T-helper 2 cell treated with Interferon-gamma antibody and Interleukin-4, amounts not matched to agents 5 μg/mL and 100 μg/mL, for 36 hours (primary cell): ENCODE results near the gene SSBP3.

Source experiments
- DNase-seq: peaks from one replicate; pipeline ENCODE4 v3.0.0; 2021; ENCODE audit warnings: low spot score
- H3K27ac Mint-ChIP-seq: one replicate; pipeline ENCODE4 v1.8.0; 2021; ENCODE audit warnings: mild to moderate bottlenecking, mixed read lengths
- H3K27me3 Mint-ChIP-seq: one replicate; pipeline ENCODE4 v1.8.0; 2021; ENCODE audit warnings: low read depth, mixed read lengths
- H3K36me3 Mint-ChIP-seq: one replicate; pipeline ENCODE4 v1.8.0; 2021; ENCODE audit warnings: low read depth, mixed read lengths
- H3K4me1 Mint-ChIP-seq: one replicate; pipeline ENCODE4 v1.8.0; 2021; ENCODE audit warnings: low read depth, mixed read lengths
- H3K4me3 Mint-ChIP-seq: one replicate; pipeline ENCODE4 v1.8.0; 2022; ENCODE audit warnings: mild to moderate bottlenecking, moderate library complexity, mixed read lengths
- H3K9me3 Mint-ChIP-seq: one replicate; pipeline ENCODE4 v1.8.0; 2021; ENCODE audit warnings: mixed read lengths

Gene SSBP3

DNA sequence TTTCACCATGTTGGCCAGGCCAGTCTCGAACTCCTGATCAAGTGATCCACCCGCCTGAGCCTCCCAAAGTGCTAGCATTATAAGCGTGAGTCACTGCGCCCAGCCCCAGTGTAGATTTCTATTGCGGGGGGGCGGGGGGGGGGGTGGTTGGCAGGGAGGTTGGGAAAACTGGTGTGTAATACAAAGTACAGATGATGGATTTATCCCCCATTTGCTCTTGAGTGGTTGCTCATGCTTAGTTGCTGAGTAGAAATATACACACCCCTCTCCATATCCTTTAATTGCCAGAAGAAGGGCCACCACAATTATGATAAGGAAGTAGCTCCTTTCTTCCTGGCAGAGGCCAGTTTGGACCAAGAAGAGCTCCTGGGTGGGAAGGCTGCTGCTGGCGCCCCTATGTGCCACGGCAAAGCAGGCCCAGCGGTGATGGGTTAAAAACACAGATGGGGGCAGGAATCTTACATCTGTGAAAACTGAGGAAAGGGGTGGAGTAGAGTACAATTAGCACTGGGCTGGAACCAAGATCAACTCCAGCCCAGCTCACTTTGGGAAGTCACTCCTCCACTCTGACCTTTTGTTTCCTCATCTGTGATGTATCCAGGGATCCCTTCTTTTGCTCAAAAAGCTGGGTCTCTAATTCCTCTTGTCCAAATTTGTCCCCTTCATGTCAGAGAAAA, 151.0 kb downstream of the SSBP3 start:
- no peaks in the 10 kb centered on the region for H3K36me3 Mint-ChIP-seq
- H3K4me3 Mint-ChIP-seq, result no peak overlapping the region
- H3K27ac Mint-ChIP-seq, result no peak overlapping the region
- H3K27me3 Mint-ChIP-seq, result no peaks in the 10 kb centered on the region
- no peaks in the 10 kb centered on the region for H3K4me1 Mint-ChIP-seq
- DNase-seq, result no peak
- H3K9me3 Mint-ChIP-seq, result no peaks in the 10 kb centered on the region

DNA sequence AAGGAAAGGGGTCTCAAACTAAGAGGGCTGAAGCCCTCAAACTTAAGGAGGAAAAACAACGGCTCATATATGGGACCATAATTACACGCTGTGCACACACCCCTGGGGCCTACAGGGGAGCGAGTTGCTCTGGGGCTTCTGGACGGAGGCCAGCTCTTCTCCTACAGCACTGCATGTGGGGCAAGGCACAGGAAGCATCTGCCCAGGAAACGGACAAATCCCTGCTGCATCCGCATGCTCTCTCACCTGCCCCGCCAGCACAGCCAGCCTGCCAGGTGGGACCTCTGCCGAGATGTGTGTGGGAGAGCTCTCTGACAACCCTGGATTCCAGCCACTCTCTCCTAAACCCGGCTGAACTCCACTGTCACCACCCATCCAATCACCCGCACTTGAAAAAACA, 152.1 kb downstream of the SSBP3 start:
- Mint-ChIP-seq H3K9me3 (no peaks in the 10 kb centered on the region), H3K27me3 (no peaks in the 10 kb centered on the region), H3K4me3 (no peak overlapping the region), H3K36me3 (no peaks in the 10 kb centered on the region), H3K4me1 (no peaks in the 10 kb centered on the region), H3K27ac (no peak overlapping the region)
- DNase-seq, result no peak

DNA sequence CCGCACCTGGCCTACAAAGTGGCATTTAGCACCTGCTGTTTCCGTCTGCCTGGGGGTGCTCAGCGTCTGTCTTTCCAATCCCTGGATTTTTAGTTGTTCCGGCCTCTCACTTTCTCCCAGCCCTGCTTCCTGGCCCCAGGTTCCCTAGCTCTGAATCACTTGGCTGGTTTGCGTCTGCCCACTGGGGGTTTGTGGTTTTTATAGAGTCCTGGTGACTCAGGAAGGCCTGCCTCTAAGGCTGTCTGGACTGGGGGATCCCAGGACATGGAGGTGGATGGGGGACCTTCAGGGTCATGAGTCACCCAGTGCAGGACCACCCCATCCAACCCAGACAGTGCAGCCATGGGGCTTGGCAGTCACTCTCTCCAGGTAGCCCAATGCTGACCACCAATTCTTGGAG, 152.7 kb downstream of the SSBP3 start:
- no peaks in the 10 kb centered on the region for H3K9me3 Mint-ChIP-seq
- H3K36me3 Mint-ChIP-seq, result no peaks in the 10 kb centered on the region
- no peak for DNase-seq
- H3K27ac Mint-ChIP-seq, result no peak overlapping the region
- H3K4me3 Mint-ChIP-seq, result no peak overlapping the region
- no peaks in the 10 kb centered on the region for H3K27me3 Mint-ChIP-seq
- H3K4me1 Mint-ChIP-seq, result no peaks in the 10 kb centered on the region

DNA sequence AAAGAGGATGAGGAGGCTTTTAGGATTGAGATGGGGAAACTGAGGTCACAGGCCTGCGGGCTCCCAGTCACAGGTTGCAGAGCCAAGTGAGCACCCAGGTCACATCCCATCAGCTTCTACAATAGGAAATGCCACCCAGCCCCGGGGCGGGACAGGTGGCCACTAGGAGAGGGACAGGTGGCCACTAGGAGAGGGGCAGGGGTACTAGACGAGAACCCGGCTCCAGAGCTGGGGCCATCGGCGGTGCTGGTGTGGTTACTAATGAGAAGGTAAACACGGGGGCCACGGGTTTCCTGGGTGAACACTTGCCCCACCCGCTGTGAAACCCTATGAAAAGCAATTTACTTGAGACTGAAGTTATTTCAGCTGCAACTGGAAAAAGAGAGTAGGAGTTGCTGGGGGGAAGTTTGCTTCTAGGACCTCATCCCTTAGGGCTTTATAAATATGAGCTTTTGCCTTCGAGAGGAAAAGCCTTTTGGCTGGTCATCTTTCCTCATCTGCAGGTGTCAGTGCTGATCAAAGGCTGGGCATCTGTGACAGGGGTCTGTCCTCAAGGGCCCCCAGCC, 153.7 kb downstream of the SSBP3 start:
- H3K4me3 Mint-ChIP-seq, result no peak overlapping the region
- no peaks in the 10 kb centered on the region for H3K9me3 Mint-ChIP-seq
- H3K27me3 Mint-ChIP-seq, result no peaks in the 10 kb centered on the region
- no peaks in the 10 kb centered on the region for H3K36me3 Mint-ChIP-seq
- H3K4me1 Mint-ChIP-seq, result no peaks in the 10 kb centered on the region
- no peak overlapping the region for H3K27ac Mint-ChIP-seq
- no peak for DNase-seq

DNA sequence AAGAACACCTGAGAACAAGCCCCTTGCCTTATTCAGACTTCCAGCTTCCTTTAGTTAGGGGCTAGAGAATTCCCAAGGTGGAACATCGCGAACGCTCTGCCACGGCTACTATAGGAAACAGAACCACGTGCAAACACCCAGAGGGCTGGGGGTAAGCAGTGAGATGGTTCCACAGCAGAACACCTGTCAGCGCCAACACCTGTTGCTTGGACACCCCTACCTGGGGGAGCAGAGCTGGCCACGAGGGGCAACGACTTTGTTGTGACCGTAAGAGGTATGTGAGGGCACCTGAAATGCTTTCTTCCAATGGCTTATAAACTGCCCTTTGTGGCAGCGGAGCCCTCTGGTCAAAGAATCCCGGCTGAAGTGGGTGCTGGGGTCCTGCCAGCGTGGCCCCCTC, 155.5 kb downstream of the SSBP3 start:
- no peaks in the 10 kb centered on the region for H3K36me3 Mint-ChIP-seq

GRCh38 chr1:54249819-54250435, 156.3 kb downstream of the SSBP3 start:
- Mint-ChIP-seq H3K36me3 (no peaks in the 10 kb centered on the region), H3K27ac (no peak overlapping the region), H3K4me1 (no peaks in the 10 kb centered on the region)

More for the DNA sequence above, 155.5 kb downstream of the SSBP3 start:
- Mint-ChIP-seq H3K9me3 (no peaks in the 10 kb centered on the region), H3K27me3 (no peaks in the 10 kb centered on the region), H3K4me3 (no peak overlapping the region), H3K4me1 (no peaks in the 10 kb centered on the region), H3K27ac (no peak overlapping the region)
- no peak for DNase-seq

GRCh38 chr1:54248966-54249365, 157.2 kb downstream of the SSBP3 start:
- Mint-ChIP-seq H3K4me1 (no peaks in the 10 kb centered on the region), H3K4me3 (no peak overlapping the region), H3K36me3 (no peaks in the 10 kb centered on the region), H3K27ac (no peak overlapping the region), H3K27me3 (no peaks in the 10 kb centered on the region), H3K9me3 (no peaks in the 10 kb centered on the region)
- no peak for DNase-seq

More at GRCh38 chr1:54249819-54250435, 156.3 kb downstream of the SSBP3 start:
- Mint-ChIP-seq H3K27me3 (no peaks in the 10 kb centered on the region), H3K9me3 (no peaks in the 10 kb centered on the region), H3K4me3 (no peak overlapping the region)
- no peak for DNase-seq

DNA sequence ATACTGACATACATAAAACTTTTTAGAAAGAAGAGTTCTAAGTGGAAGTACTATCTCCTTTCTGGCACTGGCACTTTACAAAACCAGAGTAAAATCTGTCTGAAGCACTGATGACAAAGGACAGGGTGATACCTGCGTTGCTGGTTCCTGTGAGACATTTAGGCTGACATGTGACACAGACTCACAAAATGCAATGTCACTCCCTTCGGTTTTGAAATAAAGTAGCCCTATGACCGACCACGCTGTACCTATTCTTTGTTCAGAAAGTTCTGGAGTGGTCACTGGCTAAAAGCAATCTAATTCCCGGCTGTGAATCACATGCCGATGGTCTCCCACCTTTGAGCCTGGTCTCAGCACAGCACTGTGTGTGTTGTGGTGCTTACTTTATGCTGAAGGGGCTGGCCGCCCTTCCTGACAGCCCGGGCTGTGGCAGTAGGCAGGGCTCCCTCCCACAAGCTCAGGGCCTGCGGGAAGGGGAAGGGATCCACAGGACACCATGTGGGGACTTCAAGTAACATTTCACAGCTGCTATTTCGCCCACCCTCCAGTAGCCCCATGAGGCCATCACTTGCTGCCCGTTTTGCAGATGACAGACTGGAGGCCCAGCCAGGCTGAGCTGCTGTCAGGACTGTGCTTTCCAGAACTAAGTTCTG, 158.2 kb downstream of the SSBP3 start:
- H3K4me1 Mint-ChIP-seq, result no peaks in the 10 kb centered on the region
- no peaks in the 10 kb centered on the region for H3K27me3 Mint-ChIP-seq
- H3K4me3 Mint-ChIP-seq, result no peak overlapping the region
- H3K36me3 Mint-ChIP-seq, result peaks cover 3% of the 10 kb centered on the region
- no peak overlapping the region for H3K27ac Mint-ChIP-seq
- no peak for DNase-seq
- H3K9me3 Mint-ChIP-seq, result no peaks in the 10 kb centered on the region

- peaks cover 7% of the 10 kb centered on the region for H3K36me3 Mint-ChIP-seq
- no peaks in the 10 kb centered on the region for H3K27me3 Mint-ChIP-seq
- H3K27ac Mint-ChIP-seq, result peak overlapping the region; percentile 63
- no peaks in the 10 kb centered on the region for H3K4me1 Mint-ChIP-seq
- no peak for DNase-seq
- no peak overlapping the region for H3K4me3 Mint-ChIP-seq
- no peaks in the 10 kb centered on the region for H3K9me3 Mint-ChIP-seq
Observed at GRCh38 chr1:54246116-54246721, 160.0 kb downstream of the SSBP3 start.

DNA sequence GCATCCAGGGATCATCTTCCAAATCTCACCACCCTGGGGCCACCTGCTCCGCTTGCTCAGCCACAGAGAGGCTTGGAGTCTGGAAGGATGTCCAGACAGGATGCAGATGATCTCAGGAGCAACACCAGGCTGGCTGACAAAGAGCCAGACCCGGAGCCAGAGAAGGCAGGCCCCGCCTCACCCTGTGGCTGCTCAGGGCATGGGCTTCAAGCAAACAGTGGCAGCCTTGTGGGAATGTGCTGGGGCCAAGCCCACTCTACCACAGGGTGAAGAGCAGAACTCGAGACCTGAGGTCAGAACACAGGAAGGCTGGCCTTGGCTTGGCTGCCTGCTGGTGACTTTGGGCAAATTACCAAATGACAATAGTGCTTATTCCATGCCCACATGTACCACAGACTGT, 160.7 kb downstream of the SSBP3 start:
- H3K9me3 Mint-ChIP-seq, result no peaks in the 10 kb centered on the region
- H3K36me3 Mint-ChIP-seq, result peaks cover 7% of the 10 kb centered on the region
- no peak for DNase-seq
- no peak overlapping the region for H3K4me3 Mint-ChIP-seq
- no peak overlapping the region for H3K27ac Mint-ChIP-seq
- H3K4me1 Mint-ChIP-seq, result no peaks in the 10 kb centered on the region
- H3K27me3 Mint-ChIP-seq, result no peaks in the 10 kb centered on the region

DNA sequence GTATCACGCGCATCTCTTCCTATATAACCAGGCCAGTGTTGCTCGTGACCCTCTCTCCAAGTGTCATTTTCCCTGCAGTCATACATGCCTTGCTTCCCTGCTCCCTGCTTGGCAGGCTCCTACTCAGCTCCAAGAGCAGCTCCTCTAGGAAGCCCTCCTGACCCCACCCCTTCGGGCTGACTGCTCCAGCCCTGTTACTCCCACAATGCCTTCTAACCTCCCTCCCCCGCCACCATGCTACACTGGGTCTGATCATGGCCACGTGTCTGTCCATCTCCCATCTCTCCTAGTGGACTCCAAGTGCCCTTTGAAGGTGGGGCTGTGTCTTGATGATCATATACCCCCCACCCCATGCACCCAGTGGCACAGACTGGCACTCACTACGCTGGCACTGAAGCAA, 161.5 kb downstream of the SSBP3 start:
- Mint-ChIP-seq H3K4me1 (no peaks in the 10 kb centered on the region), H3K4me3 (no peak overlapping the region), H3K27me3 (no peaks in the 10 kb centered on the region), H3K27ac (no peak overlapping the region), H3K9me3 (no peaks in the 10 kb centered on the region), H3K36me3 (peaks cover 7% of the 10 kb centered on the region)
- no peak for DNase-seq

DNA sequence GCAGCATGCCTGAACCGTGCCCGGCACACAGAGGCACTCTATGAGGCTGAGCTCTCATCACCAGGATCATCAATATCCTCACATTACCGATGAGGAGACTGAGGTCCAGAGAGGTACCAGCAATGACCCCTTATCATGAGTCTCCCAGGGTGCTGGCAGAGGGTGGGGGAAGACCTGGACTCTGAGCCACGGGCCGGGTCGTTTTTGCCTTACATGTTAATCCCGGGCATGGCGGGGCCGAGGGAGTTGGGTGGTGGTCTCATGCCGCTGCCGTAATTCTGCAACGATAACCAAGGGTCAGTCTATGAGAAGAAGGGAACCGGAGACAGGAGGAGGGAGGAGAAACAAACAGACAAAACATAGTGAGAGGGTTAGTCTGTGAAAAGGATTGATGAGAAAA, 163.2 kb downstream of the SSBP3 start:
- Mint-ChIP-seq H3K27ac (no peak overlapping the region), H3K4me3 (no peak overlapping the region), H3K4me1 (no peaks in the 10 kb centered on the region), H3K27me3 (no peaks in the 10 kb centered on the region), H3K36me3 (peaks cover 9% of the 10 kb centered on the region), H3K9me3 (no peaks in the 10 kb centered on the region)
- DNase-seq, result no peak

DNA sequence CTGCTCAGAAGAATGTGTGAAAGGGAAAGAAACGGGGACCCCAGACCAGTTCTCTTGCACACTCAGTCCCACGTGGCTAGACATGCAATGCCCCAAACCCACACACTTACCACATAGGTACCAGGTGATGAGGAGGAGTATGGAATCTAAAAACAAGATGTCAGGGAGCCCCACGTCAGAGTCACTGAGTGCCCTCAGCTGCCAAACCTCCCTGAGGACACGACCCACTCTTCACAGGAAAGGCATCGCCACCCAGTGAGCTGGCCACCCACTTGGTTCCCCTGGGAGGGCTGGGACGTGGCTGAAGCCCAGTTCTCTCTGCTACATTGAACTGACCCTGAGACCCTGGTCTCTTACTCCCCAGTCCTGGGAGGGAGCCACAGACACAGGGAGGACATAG, 164.8 kb downstream of the SSBP3 start:
- DNase-seq, result no peak
- Mint-ChIP-seq H3K27me3 (no peaks in the 10 kb centered on the region), H3K4me3 (no peak overlapping the region), H3K27ac (no peak overlapping the region), H3K36me3 (peaks cover 21% of the 10 kb centered on the region), H3K4me1 (no peaks in the 10 kb centered on the region), H3K9me3 (no peaks in the 10 kb centered on the region)

DNA sequence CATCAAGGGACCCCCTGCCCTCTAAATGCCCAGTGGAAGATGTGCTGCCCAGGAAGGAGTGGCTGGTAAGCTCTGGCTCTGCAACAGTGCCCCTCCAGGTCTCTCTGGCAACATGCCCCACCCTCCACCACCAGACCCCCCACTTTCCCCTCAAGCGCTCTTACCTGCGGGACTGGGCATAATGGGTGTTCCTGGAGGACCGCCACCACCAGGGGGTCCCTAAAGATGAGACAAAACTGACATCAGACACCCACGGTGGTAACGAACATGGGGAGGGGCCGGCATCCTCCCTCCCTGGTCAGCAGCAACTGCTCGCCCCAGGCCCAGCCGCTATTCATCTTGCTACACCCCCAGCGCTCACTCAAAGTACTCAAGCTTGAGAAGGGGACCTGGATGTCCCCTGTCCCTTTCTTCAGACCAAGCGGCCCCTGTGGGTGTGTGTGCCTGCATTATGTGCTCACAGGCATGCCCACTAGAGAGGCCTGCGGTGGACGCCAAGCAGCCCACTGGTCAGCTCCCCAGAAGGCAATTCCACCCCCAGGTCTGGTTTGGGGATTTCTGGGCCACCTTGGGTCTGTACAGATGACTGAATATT, 165.4 kb downstream of the SSBP3 start:
- no peak overlapping the region for H3K4me3 Mint-ChIP-seq
- peaks cover 21% of the 10 kb centered on the region for H3K36me3 Mint-ChIP-seq
- H3K27ac Mint-ChIP-seq, result no peak overlapping the region
- no peak for DNase-seq
- H3K4me1 Mint-ChIP-seq, result no peaks in the 10 kb centered on the region
- no peaks in the 10 kb centered on the region for H3K27me3 Mint-ChIP-seq
- no peaks in the 10 kb centered on the region for H3K9me3 Mint-ChIP-seq
